ENCODE results near the gene FHDC1.

FHDC1 gene

DNA sequence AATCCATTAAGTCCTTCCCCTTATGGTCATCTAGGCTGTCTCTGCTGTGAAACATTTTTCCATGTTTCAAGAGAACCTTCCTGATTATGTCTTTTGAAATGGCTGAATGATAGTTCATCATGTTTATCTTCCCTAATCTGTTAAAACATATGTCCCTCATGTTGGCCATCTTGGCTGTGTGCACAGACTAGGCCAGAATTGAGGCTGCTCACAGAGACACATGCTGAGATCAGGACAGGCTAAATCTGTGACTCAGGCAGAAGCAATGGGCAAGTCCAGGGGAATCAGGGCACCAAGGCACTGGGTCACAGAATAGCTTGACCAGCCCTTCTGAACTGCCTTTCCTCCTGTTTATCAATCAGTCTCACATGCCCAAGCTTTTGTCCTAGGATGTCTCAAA lies 78.3 kb downstream of the FHDC1 start:
- DNase-seq: no peak

DNA sequence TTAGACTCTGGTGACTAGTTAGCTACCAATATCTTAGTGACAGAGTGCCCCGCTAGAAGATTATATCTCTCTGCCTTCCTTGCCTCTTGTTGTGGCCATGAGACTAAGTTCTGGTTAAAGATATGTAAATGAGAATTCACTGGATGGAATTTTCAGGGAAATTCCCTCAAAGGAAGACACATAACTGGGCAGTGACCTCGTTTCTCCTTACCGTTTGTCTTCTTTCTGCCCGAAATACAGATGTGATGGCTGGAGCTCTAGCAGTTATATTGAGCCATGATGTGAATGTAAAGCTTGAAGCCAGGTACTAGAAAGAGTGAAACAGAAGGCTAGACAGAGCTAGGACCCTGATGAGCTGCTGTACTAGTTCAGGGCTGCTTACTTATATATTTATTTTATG lies 80.5 kb downstream of the FHDC1 start:
- no peak for DNase-seq

DNA sequence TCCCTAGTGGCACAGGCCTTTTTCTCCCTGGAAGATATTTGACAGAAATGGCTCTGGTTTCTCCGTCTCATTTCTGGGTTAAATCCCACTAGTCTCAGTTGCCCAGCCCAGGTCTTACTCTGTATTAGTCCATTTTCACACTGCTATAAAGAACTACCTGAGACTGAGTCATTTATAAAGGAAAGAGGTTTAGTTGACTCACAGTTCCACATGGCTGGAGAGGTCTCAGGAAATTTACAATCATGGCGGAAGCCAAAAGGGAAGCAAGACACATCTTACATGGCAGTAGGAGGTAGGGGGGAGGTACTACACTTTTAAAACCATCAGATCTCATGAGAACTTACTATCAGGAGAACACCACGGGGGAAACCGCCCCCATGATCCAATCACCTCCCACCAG lies 81.9 kb downstream of the FHDC1 start:
- DNase-seq: no peak

DNA sequence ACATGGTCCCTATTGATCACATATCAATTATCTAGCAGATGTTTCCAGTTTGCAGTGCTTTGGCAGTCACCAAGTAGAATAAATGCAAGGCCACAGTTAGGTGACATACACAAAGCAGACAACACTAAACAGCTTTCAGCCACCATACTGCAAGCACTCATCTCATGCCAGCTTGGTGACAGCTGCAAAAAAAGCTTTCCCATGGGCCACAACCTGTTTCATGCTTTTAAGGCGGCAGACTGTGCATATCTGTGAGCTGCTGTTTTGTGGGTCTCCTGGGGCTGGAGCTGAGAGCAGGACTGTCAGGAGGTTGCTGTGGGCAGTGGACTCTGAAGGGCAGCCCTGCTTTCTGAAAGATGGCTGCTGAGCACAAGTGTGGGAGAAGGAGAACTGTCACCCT lies 82.6 kb downstream of the FHDC1 start:
- no peak for DNase-seq

DNA sequence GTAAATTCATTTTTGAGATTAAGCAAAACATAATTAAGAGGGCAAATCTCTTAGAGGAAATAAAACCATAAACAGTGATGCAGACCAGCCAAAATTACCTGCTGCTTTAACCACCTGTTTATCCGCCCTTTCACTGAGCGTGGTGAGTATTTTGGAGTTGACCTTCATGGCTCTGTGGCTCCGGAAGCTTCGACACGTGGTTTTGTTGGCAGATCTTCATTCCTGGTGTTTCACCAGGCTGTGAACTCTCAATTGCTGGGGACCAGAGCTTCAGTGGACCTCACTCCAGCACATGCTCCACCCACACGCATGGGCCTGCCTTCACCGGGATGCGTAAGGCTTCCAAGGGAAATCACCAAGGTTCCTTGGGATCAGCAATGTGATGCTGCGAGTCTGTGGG lies 83.8 kb downstream of the FHDC1 start:
- no peak for DNase-seq

DNA sequence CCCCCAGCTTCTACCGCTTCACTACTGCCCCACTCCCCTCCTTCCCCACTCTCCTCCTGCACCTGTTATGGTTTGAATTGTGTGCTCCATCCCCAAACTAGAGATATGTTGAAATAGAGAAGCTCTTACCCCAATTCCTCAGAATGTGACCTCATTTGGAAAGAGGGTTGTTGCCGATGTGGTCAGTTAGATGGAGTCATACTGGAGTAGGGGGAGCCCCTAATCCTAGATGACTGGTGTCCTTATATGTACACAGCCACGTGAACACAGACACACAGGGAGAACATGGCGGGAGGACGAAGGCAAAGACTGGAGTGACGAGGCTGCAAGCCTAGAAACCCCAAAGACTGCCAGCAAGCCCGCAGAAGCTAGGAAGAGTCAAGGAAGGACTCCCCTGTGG lies 84.3 kb downstream of the FHDC1 start:
- DNase-seq: no peak

DNA sequence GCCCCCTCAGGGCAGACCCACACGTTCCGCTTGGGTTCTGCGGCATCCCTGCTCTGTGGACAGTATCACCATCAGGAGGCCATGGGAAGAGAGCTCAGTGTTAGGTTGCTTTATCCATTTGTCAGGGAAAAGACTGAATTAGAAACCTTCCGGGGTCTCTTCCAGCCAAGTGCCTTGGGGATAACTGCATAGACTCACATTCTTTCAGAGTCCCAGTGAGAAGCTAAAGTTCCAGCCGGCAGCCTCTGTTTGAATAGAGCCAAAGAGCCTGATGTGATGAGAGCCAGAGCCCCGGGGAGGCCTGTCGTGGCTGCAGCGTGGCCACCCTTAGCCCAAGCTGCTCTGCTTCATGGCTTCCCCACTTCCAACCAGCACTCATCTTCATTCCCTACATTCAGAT lies 85.2 kb downstream of the FHDC1 start:
- DNase-seq: no peak

DNA sequence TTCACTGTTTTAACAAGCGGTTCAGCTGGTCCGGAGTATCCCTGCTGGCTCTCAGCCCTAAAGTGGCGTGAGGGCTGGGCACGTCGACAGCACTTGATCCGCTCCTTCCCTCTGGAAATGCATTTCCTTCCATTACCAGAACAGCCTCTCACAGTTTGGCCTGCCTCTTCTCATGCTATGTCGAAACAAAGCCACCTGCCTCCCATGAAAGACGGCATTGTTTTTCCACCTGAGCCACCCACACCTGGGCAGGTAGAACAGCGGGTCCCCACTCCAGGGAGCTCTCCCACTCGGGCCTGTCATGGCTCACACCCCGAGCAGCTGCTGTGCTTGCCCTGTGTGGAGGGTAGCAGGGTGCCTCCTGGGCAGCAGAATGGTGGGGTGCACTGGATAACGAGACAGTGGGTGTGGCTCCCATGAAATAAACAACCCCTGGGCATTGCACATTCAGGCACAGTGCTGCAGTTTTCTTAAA lies 86.2 kb downstream of the FHDC1 start:
- no peak for DNase-seq

DNA sequence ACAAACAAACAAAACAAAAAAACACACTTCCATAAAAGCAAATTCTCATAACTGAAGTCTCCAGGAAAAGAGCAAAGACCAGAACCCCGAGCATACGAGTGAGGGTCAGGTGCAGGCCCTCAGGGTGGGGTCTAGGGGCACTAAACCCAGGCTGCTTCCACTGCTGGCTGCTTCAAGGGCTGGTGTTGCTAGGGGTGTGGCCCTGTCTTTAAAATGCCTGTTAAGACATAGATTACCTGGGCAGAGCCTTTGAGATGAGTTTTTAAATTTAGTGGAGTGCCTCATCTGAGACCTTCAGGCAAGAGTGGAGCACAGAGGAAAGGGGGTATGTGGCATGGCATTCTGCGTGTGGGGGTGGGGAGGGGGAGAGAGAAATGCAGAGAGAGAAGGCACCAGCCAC lies 87.0 kb downstream of the FHDC1 start:
- no peak for DNase-seq

DNA sequence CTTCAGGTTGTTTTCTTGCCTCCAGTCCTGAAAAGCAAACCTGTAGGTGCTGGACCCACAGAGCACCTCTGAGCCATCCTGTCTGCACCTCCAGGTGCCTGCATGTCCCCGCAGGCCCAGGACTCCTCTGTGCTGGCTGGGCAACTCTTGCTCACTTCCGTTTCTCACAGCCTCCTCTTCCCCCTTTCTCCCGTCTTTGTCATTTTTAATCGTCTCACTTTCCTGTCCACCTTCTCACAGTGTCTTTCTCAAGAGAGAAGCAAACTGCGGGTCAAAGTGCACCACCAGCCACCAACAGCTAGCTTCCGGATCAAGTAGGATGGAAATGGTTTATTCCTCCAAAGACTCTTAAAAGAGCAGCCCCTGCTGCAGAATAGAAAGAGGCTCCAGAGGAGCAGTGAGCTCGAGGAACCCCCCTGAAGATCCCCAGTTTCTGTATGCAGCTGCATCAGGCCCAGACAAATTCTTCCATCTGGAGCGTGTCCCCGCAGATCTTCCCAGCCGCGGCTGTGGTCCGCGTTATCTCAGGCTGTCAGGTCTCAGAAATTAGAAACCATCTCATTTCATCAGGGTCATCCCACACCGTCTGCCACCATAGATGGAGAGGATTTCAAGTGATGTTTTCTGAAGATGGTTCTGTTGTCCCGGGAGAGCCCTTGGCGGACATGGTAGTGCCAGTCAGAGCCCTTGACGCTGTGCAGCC lies 87.7 kb downstream of the FHDC1 start:
- no peak for DNase-seq

DNA sequence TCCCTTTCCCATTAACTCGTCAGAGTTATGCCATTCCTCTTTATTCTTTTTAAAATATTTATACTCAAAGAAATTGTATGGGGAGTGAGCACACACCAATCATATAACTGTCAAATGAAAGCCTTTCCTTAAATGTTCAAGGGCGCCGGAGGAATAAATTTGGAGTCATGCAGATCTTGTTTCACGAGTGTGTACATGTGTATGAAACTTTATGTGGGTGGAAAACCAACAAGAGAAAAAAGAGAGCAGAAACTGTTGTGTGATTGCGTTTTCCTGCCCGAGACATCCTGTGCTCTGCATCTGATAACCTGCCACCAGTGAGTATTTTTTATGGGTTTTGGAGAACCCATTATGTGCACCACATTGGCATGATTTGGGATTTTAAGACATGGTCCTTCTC lies 88.3 kb downstream of the FHDC1 start:
- DNase-seq: no peak

DNA sequence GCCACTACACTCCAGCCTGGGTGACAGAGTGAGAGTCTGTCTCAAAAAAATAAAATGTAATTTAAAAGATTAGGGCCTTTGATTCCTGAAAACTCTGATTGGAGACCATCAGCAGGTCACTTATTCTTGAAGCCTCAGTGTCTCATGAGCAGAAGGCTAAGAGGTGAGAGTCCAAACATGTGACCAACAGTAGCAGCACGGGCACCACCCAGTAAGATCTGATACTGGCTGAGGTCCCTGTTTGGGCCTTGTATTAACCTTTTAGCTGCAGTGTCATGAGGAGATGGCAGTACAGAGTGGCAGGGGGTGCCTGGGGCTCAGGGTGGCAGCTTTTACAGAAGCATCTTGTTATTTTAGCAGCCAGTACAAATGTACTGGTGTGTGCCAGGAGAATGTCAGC lies 89.3 kb downstream of the FHDC1 start:
- no peak for DNase-seq

DNA sequence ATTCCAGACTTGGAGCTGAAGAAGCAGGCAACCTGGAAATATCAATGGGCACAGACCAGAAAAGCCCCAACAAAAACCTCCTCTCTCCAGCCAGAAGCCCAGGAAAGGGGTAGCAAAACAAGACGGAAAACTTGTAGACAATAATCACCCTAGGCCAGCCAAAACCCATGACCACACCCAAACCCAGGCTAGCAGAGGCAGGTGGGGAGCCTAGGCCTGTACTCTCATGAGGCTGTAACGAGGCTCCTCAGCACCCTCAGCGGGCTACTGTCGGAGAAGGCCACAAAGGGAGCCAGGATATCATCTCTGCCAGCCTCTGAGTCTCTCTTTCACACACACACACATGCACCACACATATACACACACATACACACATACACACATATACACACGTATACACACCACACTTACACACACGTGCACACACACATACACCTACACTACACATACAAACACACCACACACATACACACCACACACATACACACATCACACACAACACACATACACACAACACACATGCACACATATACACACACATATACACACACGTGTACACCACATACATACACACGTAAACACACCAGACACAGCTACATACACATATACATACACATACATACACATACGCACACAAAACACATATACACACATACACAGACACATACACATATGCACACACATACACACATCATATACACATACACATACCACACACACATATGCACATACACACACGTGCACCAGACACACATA lies 90.6 kb downstream of the FHDC1 start:
- no peak for DNase-seq

DNA sequence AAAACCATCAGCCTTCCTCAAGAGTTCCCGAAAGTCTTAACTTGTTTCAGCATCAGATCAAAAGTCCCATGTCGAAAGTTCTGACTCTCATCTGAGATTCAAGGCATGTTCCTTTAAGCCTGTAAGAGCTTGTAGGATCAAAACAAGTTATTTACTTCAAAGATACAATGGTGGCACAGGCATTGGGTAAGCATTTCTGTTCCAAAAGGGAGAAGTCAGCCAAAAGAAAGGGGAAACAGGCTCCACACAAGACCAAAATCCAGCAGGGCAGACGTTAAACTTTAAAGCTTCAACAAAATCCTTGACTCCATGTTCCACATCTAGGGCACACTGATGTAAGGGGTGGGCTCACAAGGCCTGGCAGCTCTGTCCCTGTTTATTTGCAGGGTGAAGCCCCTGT lies 91.7 kb downstream of the FHDC1 start:
- DNase-seq: no peak

DNA sequence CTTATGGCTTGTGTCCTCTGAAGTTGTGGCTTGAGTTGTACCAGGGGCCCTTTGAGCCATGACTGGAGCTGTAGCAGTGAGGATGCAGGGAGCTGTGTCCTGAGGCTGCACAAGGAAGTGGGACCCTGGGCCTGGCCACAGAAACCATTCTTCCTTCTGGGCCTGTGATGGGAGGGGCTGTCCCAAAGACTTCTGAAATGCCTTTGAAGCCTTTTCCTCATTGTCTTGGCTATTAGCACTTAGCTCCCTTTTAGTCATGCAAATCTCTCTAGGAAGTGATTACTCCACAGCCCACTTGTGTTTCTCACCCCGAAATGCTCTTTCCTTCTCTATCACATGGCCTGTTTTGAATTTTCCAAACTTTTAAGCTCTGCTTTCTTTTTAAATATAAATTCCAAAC lies 92.4 kb downstream of the FHDC1 start:
- no peak for DNase-seq

All from effector CD8-positive, alpha-beta T cell (primary cell).